Effector memory CD4-positive, alpha-beta T cell (primary cell): ENCODE data around the gene ZNF598.

ENCODE experiments used
- DNase-seq, 3 donors: peaks; one replicate each; pipeline ENCODE4 v3.0.0-alpha.2; 2020
- H3K27ac ChIP-seq: 2 replicates; pipeline ENCODE4 v1.7.0; 2013; ENCODE audit warnings: mild to moderate bottlenecking, low read length, moderate library complexity; ENCODE audit not compliant: insufficient read depth, poor library complexity, severe bottlenecking
- H3K27me3 ChIP-seq: replicated peaks from 2 replicates; pipeline ENCODE4 v1.7.0; 2013; ENCODE audit warnings: mild to moderate bottlenecking, low read length; ENCODE audit not compliant: insufficient read depth, control insufficient read depth, poor library complexity, severe bottlenecking
- H3K36me3 ChIP-seq: 2 replicates; pipeline ENCODE4 v1.7.0; 2013; ENCODE audit warnings: mild to moderate bottlenecking, low read length, moderate library complexity; ENCODE audit not compliant: control insufficient read depth, insufficient read depth
- H3K4me1 ChIP-seq: 2 replicates; pipeline ENCODE4 v1.7.0; 2013; ENCODE audit warnings: low read length, mild to moderate bottlenecking; ENCODE audit not compliant: control insufficient read depth, insufficient read depth, poor library complexity, severe bottlenecking
- H3K4me3 ChIP-seq: 2 replicates; pipeline ENCODE4 v1.7.0; 2013; ENCODE audit warnings: low read length, low read depth, mild to moderate bottlenecking; ENCODE audit not compliant: insufficient read depth, poor library complexity, severe bottlenecking
- H3K9me3 ChIP-seq: 2 replicates; pipeline ENCODE4 v1.7.0; 2013; ENCODE audit warnings: mild to moderate bottlenecking, low read length, moderate library complexity; ENCODE audit not compliant: control insufficient read depth

Gene ZNF598

GRCh38 chr16:1982013-1982433 lies 27.6 kb downstream of the ZNF598 start:
- Histone ChIP-seq H3K4me3 (no peak overlapping the region), H3K27me3 (peaks cover 16% of the 10 kb centered on the region), H3K4me1 (peaks cover 21% of the 10 kb centered on the region), H3K36me3 (peaks cover 35% of the 10 kb centered on the region), H3K27ac (no peak overlapping the region), H3K9me3 (no peaks in the 10 kb centered on the region)
- no peak for DNase-seq

DNA sequence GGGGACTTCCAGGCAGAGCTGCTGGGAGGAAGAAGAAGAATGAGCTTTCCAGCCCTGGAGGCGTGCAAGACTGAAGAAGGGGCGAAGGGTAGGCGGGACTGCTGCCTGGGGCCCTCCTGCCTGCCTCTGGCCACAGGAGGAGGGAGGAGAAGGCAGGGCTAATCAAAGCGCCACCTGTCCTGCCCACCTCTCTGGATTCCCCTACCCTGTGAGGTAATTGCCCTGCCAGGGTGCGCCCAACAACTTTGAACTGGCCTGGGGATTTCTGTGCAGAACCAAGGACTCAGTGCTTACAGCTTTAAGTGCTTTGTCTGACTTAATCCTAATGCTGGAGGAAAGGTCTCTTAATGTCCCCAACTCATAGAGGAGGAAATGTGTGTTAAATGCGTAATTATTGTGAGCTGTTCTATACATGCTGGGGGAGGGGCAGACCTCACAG lies 28.2 kb downstream of the ZNF598 start, which contains the start of gene NOXO1:
Gene NOXO1 (minus strand): TSS at position 72 of the 439 bp plus-strand sequence. CDS start 290 bp downstream, outside the sequence.
- Histone ChIP-seq H3K27me3 (peaks cover 16% of the 10 kb centered on the region), H3K4me3 (no peak within 1 kb of the TSS), H3K36me3 (peaks cover 36% of the 10 kb centered on the region), H3K27ac (no peak within 1 kb of the TSS), H3K4me1 (peaks cover 21% of the 10 kb centered on the region), H3K9me3 (no peaks in the 10 kb centered on the region)
- no peak for DNase-seq

GRCh38 chr16:1980770-1981087 lies 28.9 kb downstream of the ZNF598 start:
- Histone ChIP-seq H3K4me1 (peaks cover 21% of the 10 kb centered on the region), H3K27me3 (peaks cover 16% of the 10 kb centered on the region), H3K4me3 (no peak overlapping the region), H3K36me3 (peaks cover 36% of the 10 kb centered on the region), H3K9me3 (no peaks in the 10 kb centered on the region), H3K27ac (no peak overlapping the region)
- DNase-seq, result no peak

DNA sequence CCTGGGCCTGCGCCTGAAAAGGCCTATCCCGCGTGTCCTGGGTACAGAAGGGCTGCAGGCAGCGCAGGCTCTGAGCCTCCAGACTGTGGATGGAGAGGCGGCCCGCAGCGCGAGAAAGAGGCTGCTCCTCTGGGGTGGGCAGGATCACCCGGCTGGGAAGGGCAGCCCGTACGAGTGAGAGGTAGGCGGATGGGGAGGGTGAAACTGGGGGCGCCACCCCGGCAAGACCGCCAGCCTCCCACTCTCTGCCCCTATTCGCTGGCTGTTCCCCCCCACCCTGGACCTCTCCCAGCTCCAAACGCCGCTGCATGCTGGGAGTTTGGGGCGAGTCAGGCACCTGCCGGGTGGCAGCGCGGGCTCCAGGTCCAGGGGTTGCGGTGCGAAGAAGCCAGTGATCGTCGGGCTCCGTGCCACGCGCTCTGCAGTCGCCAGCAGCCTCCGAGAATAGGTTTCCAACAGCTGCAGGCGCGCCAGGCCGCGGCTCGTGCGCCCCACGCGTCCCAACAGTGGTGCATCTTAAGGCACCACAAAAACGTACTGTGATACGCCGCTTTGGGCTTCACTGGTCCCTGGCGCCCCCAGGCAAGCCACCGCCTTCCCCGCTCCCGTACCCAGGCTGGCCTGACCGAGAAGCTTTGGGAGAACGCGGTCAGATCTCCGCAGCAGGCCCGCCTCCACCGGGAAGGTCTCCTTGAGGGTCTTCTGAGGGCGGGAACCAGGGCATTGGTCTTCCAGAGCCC lies 29.4 kb downstream of the ZNF598 start:
- H3K27me3 ChIP-seq, result peaks cover 16% of the 10 kb centered on the region
- peaks cover 36% of the 10 kb centered on the region for H3K36me3 ChIP-seq

DNA sequence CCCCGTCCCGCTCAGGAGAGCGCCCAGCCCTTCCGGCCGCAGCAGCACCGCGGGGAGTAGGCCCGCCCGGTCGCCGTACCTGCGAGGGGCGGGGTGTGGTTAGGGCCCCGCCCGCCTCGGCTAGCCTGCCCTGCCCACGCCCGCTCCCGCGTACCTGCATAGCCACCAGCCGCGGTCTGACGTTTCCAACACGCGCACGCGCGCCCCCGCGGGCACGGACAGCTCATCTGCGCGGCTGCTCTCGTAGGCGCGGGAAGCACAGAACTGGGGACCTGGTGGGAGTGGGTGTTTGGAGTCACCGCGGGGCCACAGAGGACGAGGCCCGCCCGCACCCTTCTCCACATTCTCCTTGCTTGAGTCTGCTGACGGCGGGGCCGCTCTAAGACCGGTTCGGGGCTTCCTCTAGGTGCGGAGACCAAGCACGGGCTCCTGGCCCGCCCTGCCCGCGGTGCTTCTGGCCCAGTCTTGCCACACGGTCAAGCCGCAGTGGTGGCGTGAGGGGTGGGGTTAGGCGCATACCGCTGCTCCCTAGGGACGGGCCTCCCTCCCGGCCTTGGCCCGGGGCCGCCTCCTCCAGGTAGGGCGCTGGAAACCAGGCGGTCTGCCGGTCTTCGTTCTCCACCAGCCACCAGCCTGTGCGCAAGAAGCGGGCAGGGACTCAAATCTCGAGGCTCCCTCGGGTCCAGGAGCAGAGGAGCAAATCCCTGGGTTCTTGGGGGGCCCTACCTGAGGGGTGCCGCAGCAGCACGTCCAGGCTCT lies 30.2 kb downstream of the ZNF598 start:
- peaks cover 44% of the 10 kb centered on the region for H3K36me3 ChIP-seq
- DNase-seq, result no peak
- H3K27ac ChIP-seq, result no peak overlapping the region
- H3K9me3 ChIP-seq, result no peaks in the 10 kb centered on the region
- H3K4me1 ChIP-seq, result peaks cover 13% of the 10 kb centered on the region
- no peak overlapping the region for H3K4me3 ChIP-seq
- peaks cover 16% of the 10 kb centered on the region for H3K27me3 ChIP-seq

More for the DNA sequence above, 29.4 kb downstream of the ZNF598 start:
- DNase-seq, result no peak
- no peak overlapping the region for H3K27ac ChIP-seq
- peaks cover 20% of the 10 kb centered on the region for H3K4me1 ChIP-seq
- no peaks in the 10 kb centered on the region for H3K9me3 ChIP-seq
- no peak overlapping the region for H3K4me3 ChIP-seq

GRCh38 chr16:1978476-1979120 lies 31.0 kb downstream of the ZNF598 start:
- Histone ChIP-seq H3K27me3 (peaks cover 16% of the 10 kb centered on the region), H3K9me3 (no peaks in the 10 kb centered on the region), H3K36me3 (peaks cover 48% of the 10 kb centered on the region), H3K27ac (no peak overlapping the region), H3K4me1 (peaks cover 11% of the 10 kb centered on the region), H3K4me3 (no peak overlapping the region)
- no peak for DNase-seq

DNA sequence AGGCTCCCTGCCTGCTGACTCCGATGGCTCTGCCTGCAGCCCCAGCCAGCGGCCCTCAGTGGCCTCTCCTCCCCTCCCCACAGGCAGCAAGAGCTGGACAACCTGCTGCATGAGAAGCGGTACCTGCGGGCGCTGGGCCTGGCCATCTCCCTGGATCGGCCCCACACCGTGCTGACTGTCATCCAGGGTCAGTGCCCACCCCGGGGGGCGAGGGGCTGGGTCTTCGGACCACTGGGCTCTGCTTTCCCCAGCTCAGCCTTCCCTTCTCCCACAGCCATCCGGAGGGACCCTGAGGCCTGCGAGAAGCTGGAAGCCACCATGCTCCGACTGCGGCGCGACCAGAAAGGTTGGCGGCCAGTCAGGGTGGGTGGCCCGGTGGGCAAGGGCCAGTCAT lies 31.7 kb downstream of the ZNF598 start:
- no peaks in the 10 kb centered on the region for H3K9me3 ChIP-seq
- H3K27ac ChIP-seq, result no peak overlapping the region
- peaks cover 48% of the 10 kb centered on the region for H3K36me3 ChIP-seq
- peaks cover 6% of the 10 kb centered on the region for H3K4me1 ChIP-seq
- DNase-seq, result no peak
- H3K27me3 ChIP-seq, result peaks cover 16% of the 10 kb centered on the region
- H3K4me3 ChIP-seq, result no peak overlapping the region

DNA sequence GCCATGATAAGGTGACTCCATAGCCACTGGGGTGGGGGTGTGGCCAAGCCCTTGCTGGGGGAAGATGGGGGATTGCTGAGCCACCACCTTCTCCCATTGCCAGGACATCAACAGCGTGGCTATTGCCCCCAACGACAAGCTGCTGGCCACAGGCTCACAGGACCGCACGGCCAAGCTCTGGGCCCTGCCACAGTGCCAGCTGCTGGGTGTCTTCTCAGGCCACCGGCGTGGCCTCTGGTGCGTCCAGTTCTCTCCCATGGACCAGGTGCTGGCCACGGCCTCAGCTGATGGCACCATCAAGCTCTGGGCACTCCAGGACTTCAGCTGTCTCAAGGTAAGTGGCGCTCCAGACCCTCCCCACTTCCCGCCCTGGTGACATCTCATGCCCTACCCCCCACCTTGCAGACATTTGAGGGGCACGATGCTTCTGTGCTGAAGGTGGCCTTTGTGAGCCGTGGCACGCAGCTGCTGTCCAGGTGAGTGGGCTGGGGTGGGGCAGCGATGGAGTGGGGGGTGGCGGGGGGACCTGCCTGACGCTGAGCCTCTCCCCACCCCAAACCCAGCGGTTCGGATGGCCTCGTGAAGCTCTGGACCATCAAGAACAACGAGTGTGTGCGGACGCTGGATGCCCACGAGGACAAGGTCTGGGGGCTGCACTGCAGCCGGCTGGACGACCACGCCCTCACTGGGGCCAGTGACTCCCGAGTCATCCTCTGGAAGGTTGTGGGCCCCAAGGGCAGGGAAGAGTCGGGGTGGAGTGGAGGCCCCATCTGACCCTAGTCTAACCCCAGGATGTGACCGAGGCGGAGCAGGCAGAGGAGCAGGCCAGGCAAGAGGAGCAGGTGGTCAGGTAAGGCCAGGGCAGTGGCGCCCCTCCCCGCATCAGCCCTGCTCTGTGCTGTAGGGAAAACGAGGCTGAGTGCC lies 32.4 kb downstream of the ZNF598 start:
- H3K9me3 ChIP-seq, result no peaks in the 10 kb centered on the region
- peaks cover 12% of the 10 kb centered on the region for H3K4me1 ChIP-seq
- no peak overlapping the region for H3K4me3 ChIP-seq
- no peak for DNase-seq
- H3K27me3 ChIP-seq, result peaks cover 16% of the 10 kb centered on the region
- peaks cover 48% of the 10 kb centered on the region for H3K36me3 ChIP-seq
- H3K27ac ChIP-seq, result no peak overlapping the region

GRCh38 chr16:1976216-1976520 lies 33.5 kb downstream of the ZNF598 start:
- peaks cover 17% of the 10 kb centered on the region for H3K4me1 ChIP-seq
- H3K27ac ChIP-seq, result no peak overlapping the region
- DNase-seq, result no peak
- no peak overlapping the region for H3K4me3 ChIP-seq
- no peaks in the 10 kb centered on the region for H3K9me3 ChIP-seq
- peaks cover 8% of the 10 kb centered on the region for H3K27me3 ChIP-seq
- peaks cover 48% of the 10 kb centered on the region for H3K36me3 ChIP-seq
